Loucy (cell line): Measurements from ENCODE around the gene MAPT.

Experiments used
- H2AFZ ChIP-seq: fragments of 200-600 bp; sonication (generic); 2 replicates; pipeline ENCODE4 v1.6.0; 2016; ENCODE audit warnings: antibody characterized with exemption, mild to moderate bottlenecking, low read length, moderate library complexity
- H3F3A ChIP-seq: fragments of 200-600 bp; 2 replicates; pipeline ENCODE4 v1.6.0; 2016; ENCODE audit warnings: antibody characterized with exemption, low read depth, mild to moderate bottlenecking
- H3K27me3 ChIP-seq: fragments of 200-600 bp; sonication (generic); 2 replicates; pipeline ENCODE4 v1.6.1; 2014; ENCODE audit warnings: low read length, mild to moderate bottlenecking; ENCODE audit not compliant: insufficient read depth, poor library complexity, severe bottlenecking
- H3K36me3 ChIP-seq: fragments of 200-600 bp; sonication (generic); 2 replicates; pipeline ENCODE4 v1.6.1; 2016; ENCODE audit warnings: low read length; ENCODE audit not compliant: insufficient read depth
- H3K4me1 ChIP-seq: fragments of 200-600 bp; sonication (generic); 2 replicates; pipeline ENCODE4 v1.5.1; 2014; ENCODE audit warnings: low read length, mild to moderate bottlenecking; ENCODE audit not compliant: insufficient read depth, poor library complexity, severe bottlenecking
- H3K4me2 ChIP-seq: fragments of 200-600 bp; sonication (generic); 2 replicates; pipeline ENCODE4 v1.6.0; 2014; ENCODE audit warnings: antibody characterized with exemption, low read length, low read depth, mild to moderate bottlenecking; ENCODE audit not compliant: poor library complexity, severe bottlenecking
- H3K4me3 ChIP-seq: fragments of 200-600 bp; sonication (generic); 2 replicates; pipeline ENCODE4 v1.5.1; 2014; ENCODE audit warnings: low read length, mild to moderate bottlenecking, mixed read lengths; ENCODE audit not compliant: poor library complexity, severe bottlenecking
- H3K79me2 ChIP-seq: fragments of 200-600 bp; sonication (generic); 2 replicates; pipeline ENCODE4 v1.6.1; 2014; ENCODE audit warnings: low read length; ENCODE audit not compliant: insufficient read depth
- H3K9ac ChIP-seq: fragments of 200-600 bp; sonication (generic); 2 replicates; pipeline ENCODE4 v1.6.0; 2014; ENCODE audit warnings: mild to moderate bottlenecking, low read depth, low read length, moderate library complexity; ENCODE audit not compliant: poor library complexity, severe bottlenecking
- H3K9me2 ChIP-seq: fragments of 200-600 bp; sonication (generic); replicated peaks from 2 replicates; pipeline ENCODE4 v1.6.1; 2016; ENCODE audit warnings: low read depth, low read length, mixed read lengths
- H3K9me3 ChIP-seq: fragments of 200-600 bp; sonication (generic); 2 replicates; pipeline ENCODE4 v1.6.1; 2014; ENCODE audit warnings: mild to moderate bottlenecking, antibody characterized with exemption, low read length, low read depth; ENCODE audit not compliant: insufficient read depth
- H4K20me1 ChIP-seq: fragments of 200-600 bp; sonication (generic); 2 replicates; pipeline ENCODE4 v1.6.0; 2014; ENCODE audit warnings: antibody characterized with exemption, low read length, mild to moderate bottlenecking; ENCODE audit not compliant: insufficient read depth, poor library complexity, severe bottlenecking
- CTCF ChIP-seq: fragments of 200-600 bp; sonication (generic); conservative IDR thresholded peaks from 2 replicates; pipeline ENCODE4 v1.5.1; 2014; ENCODE audit warnings: mild to moderate bottlenecking, antibody characterized with exemption, low read length
- EZH2phosphoT487 ChIP-seq: fragments of 200-600 bp; IDR thresholded peaks from 2 replicates; pipeline ENCODE4 v1.6.1; 2018; ENCODE audit warnings: antibody characterized with exemption, mild to moderate bottlenecking, moderate library complexity, borderline replicate concordance

The MAPT gene

DNA sequence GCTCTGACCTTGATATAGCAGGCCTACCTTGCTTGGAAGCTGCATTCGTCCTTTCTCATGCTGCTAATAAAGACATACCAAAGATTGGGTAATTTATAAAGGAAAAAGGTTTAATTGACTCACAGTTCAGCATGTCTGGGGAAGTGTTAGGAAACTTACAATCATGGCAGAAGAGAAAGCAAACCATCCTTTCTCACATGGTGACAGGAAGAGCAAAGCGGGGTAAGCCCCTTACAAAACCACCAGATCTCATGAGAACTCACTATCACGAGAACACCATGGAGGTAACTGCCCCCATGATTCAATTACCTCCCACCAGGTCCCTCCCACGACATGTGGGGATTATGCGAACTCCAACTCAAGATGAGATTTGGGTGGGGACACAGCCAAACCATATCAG is 6.0 kb upstream of the MAPT start:
- Histone ChIP-seq H3K9ac (no peak overlapping the region), H4K20me1 (no peaks in the 10 kb centered on the region), H3K79me2 (no peaks in the 10 kb centered on the region), H3K4me2 (no peak overlapping the region), H3K36me3 (no peaks in the 10 kb centered on the region), H2AFZ (no peak overlapping the region), H3K9me3 (no peaks in the 10 kb centered on the region), H3F3A (no peaks in the 10 kb centered on the region), H3K4me3 (no peak overlapping the region), H3K27me3 (no peaks in the 10 kb centered on the region), H3K4me1 (no peaks in the 10 kb centered on the region), H3K9me2 (no peaks in the 10 kb centered on the region)
- TF ChIP-seq EZH2phosphoT487 (no peak), CTCF (no peak)

DNA sequence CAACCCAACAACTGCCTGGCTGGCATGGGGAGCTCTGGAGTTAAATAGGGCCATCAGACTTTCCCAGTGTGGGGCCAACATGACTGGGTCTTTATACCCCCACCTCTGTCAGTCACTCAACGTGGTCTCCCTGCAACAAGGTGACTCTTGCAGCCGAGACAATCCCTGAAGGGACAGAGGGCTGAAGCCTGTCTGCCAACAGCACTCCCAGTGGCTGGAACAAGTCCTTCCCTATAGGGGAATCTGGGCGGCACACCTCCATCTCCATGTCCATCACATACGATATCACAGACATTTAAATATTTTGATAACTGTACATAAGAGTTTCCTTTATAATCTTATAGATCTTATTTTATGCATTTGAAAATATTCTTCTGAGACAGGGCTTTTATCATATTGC is 4.8 kb upstream of the MAPT start:
- H3K9me2 ChIP-seq: no peaks in the 10 kb centered on the region
- H2AFZ ChIP-seq: no peak overlapping the region
- H3K4me2 ChIP-seq: no peak overlapping the region
- TF ChIP-seq CTCF: no peak
- no peak for TF ChIP-seq EZH2phosphoT487
- H3K27me3 ChIP-seq: no peaks in the 10 kb centered on the region
- H3K36me3 ChIP-seq: no peaks in the 10 kb centered on the region
- H3K4me1 ChIP-seq: no peaks in the 10 kb centered on the region
- H4K20me1 ChIP-seq: no peaks in the 10 kb centered on the region
- H3K9me3 ChIP-seq: no peaks in the 10 kb centered on the region
- H3K4me3 ChIP-seq: no peak overlapping the region
- no peaks in the 10 kb centered on the region for H3K79me2 ChIP-seq
- no peaks in the 10 kb centered on the region for H3F3A ChIP-seq
- no peak overlapping the region for H3K9ac ChIP-seq

GRCh38 chr17:45893725-45894021 is 681 bp upstream of the MAPT start:
- Histone ChIP-seq H3K79me2 (no peaks in the 10 kb centered on the region), H3K27me3 (no peaks in the 10 kb centered on the region), H3K9me3 (no peaks in the 10 kb centered on the region), H4K20me1 (no peaks in the 10 kb centered on the region), H3K4me1 (no peaks in the 10 kb centered on the region), H3K4me3 (peak overlapping the region; percentile 75), H3K36me3 (no peaks in the 10 kb centered on the region), H3K9me2 (no peaks in the 10 kb centered on the region), H2AFZ (peak overlapping the region; percentile 69), H3F3A (no peaks in the 10 kb centered on the region), H3K9ac (no peak overlapping the region), H3K4me2 (peak overlapping the region; percentile 76)
- TF ChIP-seq CTCF (no peak), EZH2phosphoT487 (no peak)
